Vagina (tissue), 2 donors: ENCODE measurements around the gene TPCN2.

ENCODE experiments used
- POLR2A ChIP-seq, 2 donors: fragments of 450-650 bp; IDR thresholded peaks; one replicate each; pipeline ENCODE4 v1.6.1; 2017; ENCODE audit warnings: antibody characterized with exemption in 2 of 2, mild to moderate bottlenecking in 2 of 2, moderate library complexity in 2 of 2
- POLR2AphosphoS5 ChIP-seq, 2 donors: sonication (generic); formaldehyde crosslinking; IDR thresholded peaks; one replicate each; pipeline ENCODE4 v1.9.0; 2017; ENCODE audit warnings: antibody characterized with exemption in 2 of 2, mild to moderate bottlenecking in 2 of 2, low read depth in 1 of 2; ENCODE audit not compliant: insufficient read depth in 1 of 2
- TF ChIP-seq, protein P1 (sequence below), 3 experiments: fragments of 450-650 bp in 2 of 3; fragments of 200-600 bp in 1 of 3; sonication (generic) in 1 of 3; IDR thresholded peaks; one replicate each; pipeline ENCODE4 v1.5.1; 2017 to 2019; ENCODE audit warnings: antibody characterized with exemption in 3 of 3, mild to moderate bottlenecking in 2 of 3, moderate library complexity in 2 of 3

DNA sequence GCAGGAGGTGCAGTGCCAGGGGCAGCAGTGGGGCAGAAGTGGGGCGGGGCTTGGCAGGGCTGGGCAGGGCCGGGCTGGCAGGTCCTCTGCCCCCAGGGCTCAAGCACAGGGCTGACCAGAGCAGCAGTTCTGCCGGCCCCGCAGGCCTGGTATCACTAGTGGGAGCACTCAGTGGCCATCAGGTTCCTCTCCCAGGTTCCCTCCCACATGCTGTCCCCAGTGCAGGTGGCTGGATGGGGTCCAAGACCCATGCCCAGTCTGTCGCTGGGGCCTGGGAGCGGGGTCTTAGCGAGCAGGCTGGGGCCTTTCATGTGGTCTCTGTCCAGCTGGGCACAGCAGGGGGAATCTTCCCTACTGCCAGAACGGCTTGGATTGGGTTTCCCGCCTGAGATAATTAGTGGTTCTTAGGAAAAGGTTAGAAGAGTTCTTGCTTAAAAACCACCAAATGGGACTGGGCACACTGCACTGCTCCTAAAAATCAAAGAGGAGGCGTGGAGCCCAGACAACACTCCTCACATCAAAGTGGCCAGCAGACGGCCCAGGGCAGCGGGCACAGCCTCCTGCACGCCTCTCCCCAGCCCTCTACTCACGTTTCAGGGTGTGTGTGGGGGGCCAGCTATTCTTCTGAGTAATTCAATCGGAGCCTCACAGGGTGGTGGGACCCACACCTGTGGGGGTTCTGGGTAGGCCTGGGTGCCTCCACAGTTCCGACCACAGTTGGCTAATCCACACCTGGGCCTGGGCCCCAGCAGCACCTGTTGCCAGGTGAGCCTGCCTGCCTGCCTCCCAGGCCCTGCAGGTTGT, 45.6 kb downstream of the TPCN2 start:
- TF ChIP-seq POLR2A (IDR thresholded peaks at IDR 0.05): no peak
- TF ChIP-seq, protein P1, sequence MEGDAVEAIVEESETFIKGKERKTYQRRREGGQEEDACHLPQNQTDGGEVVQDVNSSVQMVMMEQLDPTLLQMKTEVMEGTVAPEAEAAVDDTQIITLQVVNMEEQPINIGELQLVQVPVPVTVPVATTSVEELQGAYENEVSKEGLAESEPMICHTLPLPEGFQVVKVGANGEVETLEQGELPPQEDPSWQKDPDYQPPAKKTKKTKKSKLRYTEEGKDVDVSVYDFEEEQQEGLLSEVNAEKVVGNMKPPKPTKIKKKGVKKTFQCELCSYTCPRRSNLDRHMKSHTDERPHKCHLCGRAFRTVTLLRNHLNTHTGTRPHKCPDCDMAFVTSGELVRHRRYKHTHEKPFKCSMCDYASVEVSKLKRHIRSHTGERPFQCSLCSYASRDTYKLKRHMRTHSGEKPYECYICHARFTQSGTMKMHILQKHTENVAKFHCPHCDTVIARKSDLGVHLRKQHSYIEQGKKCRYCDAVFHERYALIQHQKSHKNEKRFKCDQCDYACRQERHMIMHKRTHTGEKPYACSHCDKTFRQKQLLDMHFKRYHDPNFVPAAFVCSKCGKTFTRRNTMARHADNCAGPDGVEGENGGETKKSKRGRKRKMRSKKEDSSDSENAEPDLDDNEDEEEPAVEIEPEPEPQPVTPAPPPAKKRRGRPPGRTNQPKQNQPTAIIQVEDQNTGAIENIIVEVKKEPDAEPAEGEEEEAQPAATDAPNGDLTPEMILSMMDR (IDR thresholded peaks at IDR 0.05): no peak
- peak in 1 of 2 donors; percentile 34 for TF ChIP-seq POLR2AphosphoS5 (IDR thresholded peaks at IDR 0.05; ENCODE audit: insufficient read depth in 1 of 2, low read depth in 1 of 2)
